Ishikawa (cell line): ENCODE data around the gene TNFRSF1A.

Source experiments
- CEBPB ChIP-seq: IDR thresholded peaks from 2 replicates; pipeline ENCODE4 v1.6.1; 2012
- CREB1 ChIP-seq: IDR thresholded peaks from 2 replicates; pipeline ENCODE4 v1.6.1; 2012; ENCODE audit warnings: low read depth
- EGR1 ChIP-seq: IDR thresholded peaks from 2 replicates; pipeline ENCODE4 v1.6.1; 2012
- EP300 ChIP-seq: IDR thresholded peaks from 2 replicates; pipeline ENCODE4 v1.6.1; 2012; ENCODE audit warnings: borderline replicate concordance
- FOXM1 ChIP-seq: IDR thresholded peaks from 2 replicates; pipeline ENCODE4 v1.6.1; 2012; ENCODE audit warnings: low read depth, borderline replicate concordance
- MAX ChIP-seq: IDR thresholded peaks from 2 replicates; pipeline ENCODE4 v1.6.1; 2012
- NFIC ChIP-seq: IDR thresholded peaks from 2 replicates; pipeline ENCODE4 v1.6.1; 2012
- RAD21 ChIP-seq: IDR thresholded peaks from 2 replicates; pipeline ENCODE4 v1.6.1; 2012; ENCODE audit warnings: low read depth
- REST ChIP-seq: IDR thresholded peaks from 2 replicates; pipeline ENCODE4 v1.6.1; 2012; ENCODE audit warnings: low read depth, mild to moderate bottlenecking
- TAF1 ChIP-seq: IDR thresholded peaks from 2 replicates; pipeline ENCODE4 v1.6.1; 2012; ENCODE audit warnings: low read depth, mild to moderate bottlenecking
- TCF12 ChIP-seq: IDR thresholded peaks from 2 replicates; pipeline ENCODE4 v1.6.1; 2012; ENCODE audit warnings: low read depth
- TEAD4 ChIP-seq: IDR thresholded peaks from 2 replicates; pipeline ENCODE4 v1.6.1; 2012
- USF1 ChIP-seq: IDR thresholded peaks from 2 replicates; pipeline ENCODE4 v1.6.1; 2012
- YY1 ChIP-seq: IDR thresholded peaks from 2 replicates; pipeline ENCODE4 v1.6.1; 2012; ENCODE audit warnings: low read depth
- ZBTB7A ChIP-seq: IDR thresholded peaks from 2 replicates; pipeline ENCODE4 v1.6.1; 2012; ENCODE audit warnings: low read depth

The TNFRSF1A gene

GRCh38 chr12:6382371-6382770 is 40.5 kb upstream of the TNFRSF1A start:
- TF ChIP-seq REST (no peak), EP300 (no peak), NFIC (no peak), TEAD4 (no peak), ZBTB7A (no peak), TAF1 (no peak), RAD21 (no peak), CEBPB (no peak), FOXM1 (no peak), EGR1 (no peak), TCF12 (no peak), MAX (no peak), CREB1 (no peak), USF1 (no peak), YY1 (no peak)

- TF ChIP-seq ZBTB7A = no peak
- TF ChIP-seq TCF12 = no peak
- no peak for TF ChIP-seq TEAD4
- TF ChIP-seq MAX = no peak
- TF ChIP-seq REST = no peak
Observed at GRCh38 chr12:6380141-6381121, 38.6 kb upstream of the TNFRSF1A start.

- TF ChIP-seq MAX = no peak
- TF ChIP-seq YY1 = no peak
- TF ChIP-seq EGR1 = no peak
- no peak for TF ChIP-seq EP300
- TF ChIP-seq FOXM1 = no peak
- TF ChIP-seq TEAD4 = no peak
- no peak for TF ChIP-seq ZBTB7A
- TF ChIP-seq CEBPB = no peak
- TF ChIP-seq REST = no peak
- TF ChIP-seq TCF12 = no peak
- TF ChIP-seq CREB1 = no peak
- no peak for TF ChIP-seq NFIC
- no peak for TF ChIP-seq RAD21
- TF ChIP-seq USF1 = no peak
- no peak for TF ChIP-seq TAF1
Observed at GRCh38 chr12:6378709-6379472, 37.0 kb upstream of the TNFRSF1A start.
